Type B pancreatic cell (in vitro differentiated cells): ENCODE data around the gene COL8A2. TPM values are rescaled to one million over a fixed set of nuclear protein-coding genes. Genes with fewer than 3 reads are reported as not detected.

Experiments used
- DNase-seq: peaks from one replicate; pipeline ENCODE4 v3.0.0; 2021; ENCODE audit warnings: mixed read lengths; ENCODE audit not compliant: unreplicated experiment; ENCODE audit errors: extremely low spot score
- H3K27ac Mint-ChIP-seq: 2 replicates; pipeline ENCODE4 v1.8.0; 2021; ENCODE audit warnings: mild to moderate bottlenecking, mixed read lengths
- H3K27me3 Mint-ChIP-seq: 2 replicates; pipeline ENCODE4 v1.8.0; 2021; ENCODE audit warnings: mixed read lengths
- H3K36me3 Mint-ChIP-seq: 2 replicates; pipeline ENCODE4 v1.8.0; 2021; ENCODE audit warnings: mixed read lengths
- H3K4me1 Mint-ChIP-seq: one replicate; pipeline ENCODE4 v1.8.0; 2021; ENCODE audit warnings: mixed read lengths; ENCODE audit not compliant: unreplicated experiment
- H3K4me3 Mint-ChIP-seq: 2 replicates; pipeline ENCODE4 v1.8.0; 2021; ENCODE audit warnings: mild to moderate bottlenecking, mixed read lengths
- H3K9me3 Mint-ChIP-seq: 2 replicates; pipeline ENCODE4 v1.8.0; 2021; ENCODE audit warnings: mixed read lengths
- total RNA-seq: library from RNA; stranded (reverse); gene quantifications from 2 replicates; pipeline ENCODE4 v1.2.1, GENCODE V29; 2021; ENCODE audit warnings: low replicate concordance
- TF ChIP-seq, protein P1 (sequence below): fragments of 200-600 bp; sonication (generic); conservative IDR thresholded peaks from 2 replicates; pipeline ENCODE4 v1.5.0; 2021; ENCODE audit warnings: antibody characterized with exemption, mild to moderate bottlenecking

The COL8A2 gene
- total RNA-seq, 1 donor from 2014 or later: 2.5 TPM

DNA sequence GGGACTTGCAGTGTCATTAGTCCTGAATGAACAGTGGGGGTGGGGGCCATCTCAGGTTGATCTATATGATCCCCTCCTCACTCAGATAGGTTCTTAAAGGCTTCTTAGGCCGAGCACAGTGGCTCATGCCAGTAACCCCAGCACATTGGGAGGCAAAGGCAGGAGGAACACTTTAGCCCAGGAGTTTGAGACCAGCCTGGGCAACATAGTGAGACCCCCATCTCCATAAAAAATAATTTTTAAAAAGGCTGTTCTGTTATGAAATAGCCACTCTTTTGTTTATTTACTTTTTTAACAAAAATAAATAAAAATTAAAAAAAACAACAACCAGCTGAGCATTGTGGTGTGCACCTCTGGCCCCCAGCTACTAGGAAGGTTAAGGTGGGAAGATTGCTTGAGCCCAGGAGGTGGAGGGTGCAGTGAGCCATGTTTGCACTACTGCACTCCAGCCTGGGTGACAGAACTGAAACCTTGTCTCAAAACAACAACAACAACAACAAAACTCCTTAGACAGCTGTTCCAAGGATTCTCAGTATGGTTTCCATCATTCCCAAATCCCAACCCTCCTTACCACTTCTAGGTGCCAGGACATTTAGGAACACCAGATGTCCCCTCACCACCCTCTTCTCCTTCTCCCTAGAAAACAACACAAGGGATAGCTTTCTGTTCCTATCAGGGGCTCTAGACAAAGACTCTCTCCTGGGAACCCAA is 26.3 kb upstream of the COL8A2 start:
- H3K4me3 Mint-ChIP-seq: peak overlapping the region; percentile 99
- H3K27me3 Mint-ChIP-seq: no peaks in the 10 kb centered on the region
- TF ChIP-seq, protein P1, sequence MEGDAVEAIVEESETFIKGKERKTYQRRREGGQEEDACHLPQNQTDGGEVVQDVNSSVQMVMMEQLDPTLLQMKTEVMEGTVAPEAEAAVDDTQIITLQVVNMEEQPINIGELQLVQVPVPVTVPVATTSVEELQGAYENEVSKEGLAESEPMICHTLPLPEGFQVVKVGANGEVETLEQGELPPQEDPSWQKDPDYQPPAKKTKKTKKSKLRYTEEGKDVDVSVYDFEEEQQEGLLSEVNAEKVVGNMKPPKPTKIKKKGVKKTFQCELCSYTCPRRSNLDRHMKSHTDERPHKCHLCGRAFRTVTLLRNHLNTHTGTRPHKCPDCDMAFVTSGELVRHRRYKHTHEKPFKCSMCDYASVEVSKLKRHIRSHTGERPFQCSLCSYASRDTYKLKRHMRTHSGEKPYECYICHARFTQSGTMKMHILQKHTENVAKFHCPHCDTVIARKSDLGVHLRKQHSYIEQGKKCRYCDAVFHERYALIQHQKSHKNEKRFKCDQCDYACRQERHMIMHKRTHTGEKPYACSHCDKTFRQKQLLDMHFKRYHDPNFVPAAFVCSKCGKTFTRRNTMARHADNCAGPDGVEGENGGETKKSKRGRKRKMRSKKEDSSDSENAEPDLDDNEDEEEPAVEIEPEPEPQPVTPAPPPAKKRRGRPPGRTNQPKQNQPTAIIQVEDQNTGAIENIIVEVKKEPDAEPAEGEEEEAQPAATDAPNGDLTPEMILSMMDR: no peak
- H3K27ac Mint-ChIP-seq: peak overlapping the region; percentile 98
- DNase-seq: no peak
- peaks cover 34% of the 10 kb centered on the region for H3K4me1 Mint-ChIP-seq
- H3K36me3 Mint-ChIP-seq: no peaks in the 10 kb centered on the region
- no peaks in the 10 kb centered on the region for H3K9me3 Mint-ChIP-seq

DNA sequence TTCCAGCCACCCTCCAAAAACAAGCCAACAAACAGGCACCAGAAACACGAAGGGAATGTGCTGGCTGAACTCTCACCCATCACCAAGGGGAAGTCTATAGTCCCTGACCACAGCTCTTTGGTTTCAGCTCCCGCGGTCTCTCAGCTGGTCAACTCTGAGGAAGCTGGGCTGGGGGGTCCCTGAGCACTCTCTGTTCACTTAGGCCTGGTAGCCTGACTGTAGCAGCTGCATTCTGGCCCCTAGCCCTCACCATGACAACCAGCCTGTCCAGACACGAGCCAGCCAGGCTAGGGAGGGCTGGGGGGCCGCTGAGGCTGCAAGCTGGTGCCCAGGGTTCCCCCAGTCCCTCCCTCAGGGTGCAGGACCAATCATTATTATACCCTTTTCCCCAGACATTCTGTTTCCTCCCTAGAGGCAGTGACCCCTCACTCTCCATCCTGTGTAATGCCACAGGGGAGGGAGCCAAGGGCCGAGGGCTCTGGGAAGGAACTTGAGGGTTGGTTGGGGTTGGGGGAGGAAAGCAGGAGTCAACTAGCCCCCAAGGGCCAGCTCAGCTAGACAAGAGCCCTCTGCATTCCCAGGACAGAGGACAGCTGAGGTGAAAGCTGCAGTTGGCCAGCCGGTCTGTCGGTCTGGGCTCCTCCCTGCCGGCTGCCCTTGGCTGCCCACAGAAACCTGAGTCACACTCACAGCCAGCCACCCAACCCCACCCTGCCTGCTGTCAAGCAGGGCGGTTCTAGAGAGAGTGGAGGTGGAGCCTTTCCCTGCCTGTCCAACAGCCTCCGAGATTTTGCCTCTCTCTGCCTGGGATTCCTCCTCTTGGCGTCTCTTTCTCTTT is 25.5 kb upstream of the COL8A2 start:
- no peaks in the 10 kb centered on the region for H3K9me3 Mint-ChIP-seq
- peak; percentile 85 for DNase-seq
- TF ChIP-seq, protein P1: no peak
- H3K27ac Mint-ChIP-seq: peak overlapping the region; percentile 98
- H3K27me3 Mint-ChIP-seq: no peaks in the 10 kb centered on the region
- H3K4me1 Mint-ChIP-seq: peaks cover 34% of the 10 kb centered on the region
- H3K36me3 Mint-ChIP-seq: no peaks in the 10 kb centered on the region
- H3K4me3 Mint-ChIP-seq: peak overlapping the region; percentile 99

DNA sequence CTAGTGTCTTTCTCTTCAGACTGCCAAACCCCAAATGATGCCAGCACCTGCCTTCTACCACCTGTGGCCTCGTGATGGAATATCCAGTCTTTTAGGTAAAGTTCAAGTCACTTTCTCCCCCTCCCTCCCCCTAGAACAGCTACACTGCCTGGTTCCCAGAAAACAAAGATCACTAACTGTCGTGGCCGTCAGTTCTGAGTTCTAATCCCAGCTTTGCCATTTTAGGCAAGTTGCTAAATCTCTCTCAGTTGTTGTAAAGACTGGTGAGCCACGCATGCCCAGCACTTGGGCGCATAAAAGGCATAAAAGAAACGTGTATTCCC is 24.9 kb upstream of the COL8A2 start:
- no peaks in the 10 kb centered on the region for H3K27me3 Mint-ChIP-seq
- DNase-seq: no peak
- peaks cover 34% of the 10 kb centered on the region for H3K4me1 Mint-ChIP-seq

DNA sequence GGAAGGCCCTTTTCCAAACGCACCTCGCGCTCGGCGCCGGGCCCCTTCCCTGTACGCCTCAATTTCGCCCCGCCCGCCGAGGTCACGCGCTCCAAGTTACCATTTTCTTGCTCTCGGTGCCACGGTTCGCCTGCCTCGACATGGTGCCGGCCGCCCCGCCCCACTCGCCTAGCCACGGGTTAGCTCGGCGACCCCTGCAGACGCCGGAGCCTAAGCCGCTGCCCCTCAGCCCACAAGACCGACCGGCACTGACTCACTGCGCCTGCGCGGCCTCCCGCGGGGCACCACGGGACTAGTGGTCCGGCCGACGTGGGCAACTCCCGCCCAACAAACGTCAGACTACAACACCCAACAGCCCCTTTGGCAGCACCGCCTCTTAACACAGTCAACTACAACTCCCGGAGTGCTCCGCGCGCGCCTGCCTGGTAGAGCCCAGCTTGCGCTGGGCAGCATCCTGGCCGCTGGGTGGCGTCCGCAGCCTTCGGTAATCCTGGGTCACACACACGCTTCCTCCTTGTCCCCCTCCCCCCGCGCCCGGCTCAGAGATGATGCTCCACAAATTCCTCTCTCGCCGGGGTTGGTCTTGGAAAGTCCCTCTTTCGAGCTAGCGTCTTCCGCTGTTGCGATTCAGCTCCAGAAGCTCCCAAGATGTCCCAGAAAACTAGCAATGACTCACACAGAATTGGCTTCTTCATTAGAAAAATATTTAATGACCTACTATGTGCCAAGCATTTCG is 24.4 kb upstream of the COL8A2 start, which contains the start of gene TRAPPC3:
TRAPPC3 (minus strand) TSS at position 250 of the 736 bp plus-strand sequence; CDS start at position 142, 108 bp downstream.
- peak within 1 kb of the TSS; percentile 98 for H3K27ac Mint-ChIP-seq
- TF ChIP-seq, protein P1: peak; percentile 97
- no peaks in the 10 kb centered on the region for H3K27me3 Mint-ChIP-seq
- no peaks in the 10 kb centered on the region for H3K9me3 Mint-ChIP-seq
- peak; percentile 100 for DNase-seq
- H3K36me3 Mint-ChIP-seq: no peaks in the 10 kb centered on the region
- H3K4me3 Mint-ChIP-seq: peak within 1 kb of the TSS; percentile 99
- H3K4me1 Mint-ChIP-seq: peaks cover 29% of the 10 kb centered on the region

More for the DNA sequence above, 24.9 kb upstream of the COL8A2 start:
- TF ChIP-seq, protein P1: no peak
- Mint-ChIP-seq H3K9me3 (no peaks in the 10 kb centered on the region), H3K36me3 (no peaks in the 10 kb centered on the region), H3K4me3 (peak overlapping the region; percentile 99), H3K27ac (peak overlapping the region; percentile 98)

DNA sequence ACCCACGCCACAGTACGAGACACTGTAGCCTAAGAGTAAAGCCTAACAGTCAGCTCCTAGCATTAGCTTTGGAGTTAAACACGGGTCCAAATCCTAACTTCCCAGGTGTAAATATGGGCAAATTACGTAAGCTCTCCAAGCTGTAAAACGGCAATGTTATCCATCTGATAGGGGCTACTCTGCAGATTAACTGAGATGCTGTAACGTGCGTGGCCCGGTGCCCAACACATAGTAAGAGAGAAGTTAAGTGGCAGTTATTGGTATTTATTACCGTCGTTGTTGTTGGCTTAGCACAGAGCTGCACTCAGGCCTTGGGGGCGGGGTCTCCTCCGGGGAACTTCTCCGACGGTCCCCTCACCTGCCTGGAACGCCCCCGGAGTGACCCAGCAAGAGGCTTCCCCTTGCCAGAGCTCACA is 23.8 kb upstream of the COL8A2 start:
- DNase-seq: no peak
- peak overlapping the region; percentile 98 for H3K27ac Mint-ChIP-seq

More for the DNA sequence above, 23.8 kb upstream of the COL8A2 start:
- Mint-ChIP-seq H3K4me3 (peak overlapping the region; percentile 99), H3K27me3 (no peaks in the 10 kb centered on the region), H3K9me3 (no peaks in the 10 kb centered on the region), H3K36me3 (no peaks in the 10 kb centered on the region), H3K4me1 (peaks cover 27% of the 10 kb centered on the region)
- TF ChIP-seq, protein P1: no peak
